ENCODE measurements around the gene STAM. TPM values are rescaled to one million over a fixed set of nuclear protein-coding genes. Genes with fewer than 3 reads are reported as not detected.

Gene STAM
- total RNA-seq, 1 donor from 2014 or later: 28.7 TPM

GRCh38 chr10:17751781-17752445, 108.0 kb downstream of the STAM start, which contains the start of gene TMEM236:
TMEM236 (plus strand) TSS chr10:17752201; CDS start chr10:17752296, 95 bp downstream.
- POLR2A ChIA-PET: no interaction called here
- H3K9me3 Mint-ChIP-seq: no peaks in the 10 kb centered on the region
- H3K4me1 Mint-ChIP-seq: peaks cover 4% of the 10 kb centered on the region
- intact Hi-C loops (cut with micrococcal nuclease): no loop called here
- no peaks in the 10 kb centered on the region for H3K27me3 Mint-ChIP-seq
- CTCF ChIA-PET: no interaction called here
- no peaks in the 10 kb centered on the region for H3K36me3 Mint-ChIP-seq (ENCODE audit: low read depth)
- DNase-seq (no peak), ATAC-seq (ENCODE audit: low read depth) (no peak)
- H3K27ac Mint-ChIP-seq: no peak within 1 kb of the TSS
- no peak for TF ChIP-seq CTCF (IDR thresholded peaks at IDR 0.05)
- H3K4me3 Mint-ChIP-seq: no peak within 1 kb of the TSS

GRCh38 chr10:17756557-17757217, 112.7 kb downstream of the STAM start:
- Mint-ChIP-seq H3K27ac (no peak overlapping the region), H3K4me3 (peak overlapping the region; percentile 38), H3K4me1 (peaks cover 6% of the 10 kb centered on the region), H3K9me3 (peaks cover 3% of the 10 kb centered on the region), H3K36me3 (ENCODE audit: low read depth) (no peaks in the 10 kb centered on the region), H3K27me3 (no peaks in the 10 kb centered on the region)
- DNase-seq: no peak
- POLR2A ChIA-PET: no interaction called here
- TF ChIP-seq CTCF (IDR thresholded peaks at IDR 0.05): no peak
- ATAC-seq (ENCODE audit: low read depth): peak; percentile 45
- CTCF ChIA-PET: no interaction called here
- intact Hi-C loops (cut with micrococcal nuclease): no loop called here

GRCh38 chr10:17758200-17758599, 114.2 kb downstream of the STAM start:
- ChIA-PET CTCF (no interaction called here), POLR2A (no interaction called here)
- intact Hi-C loops (cut with micrococcal nuclease): no loop called here
- no peak for ATAC-seq (ENCODE audit: low read depth)
- Mint-ChIP-seq H3K27me3 (no peaks in the 10 kb centered on the region), H3K27ac (no peak overlapping the region), H3K36me3 (ENCODE audit: low read depth) (no peaks in the 10 kb centered on the region), H3K4me1 (peaks cover 6% of the 10 kb centered on the region), H3K4me3 (no peak overlapping the region), H3K9me3 (peaks cover 3% of the 10 kb centered on the region)
- no peak for TF ChIP-seq CTCF (IDR thresholded peaks at IDR 0.05)
- no peak for DNase-seq

GRCh38 chr10:17758896-17759295, 114.9 kb downstream of the STAM start:
- POLR2A ChIA-PET: no interaction called here
- Mint-ChIP-seq H3K9me3 (peaks cover 3% of the 10 kb centered on the region), H3K36me3 (ENCODE audit: low read depth) (no peaks in the 10 kb centered on the region), H3K4me3 (no peak overlapping the region), H3K27ac (no peak overlapping the region), H3K4me1 (peaks cover 6% of the 10 kb centered on the region), H3K27me3 (no peaks in the 10 kb centered on the region)
- CTCF ChIA-PET: no interaction called here
- intact Hi-C loops (cut with micrococcal nuclease): no loop called here
- DNase-seq (no peak), ATAC-seq (ENCODE audit: low read depth) (no peak)
- no peak for TF ChIP-seq CTCF (IDR thresholded peaks at IDR 0.05)

- ChIA-PET CTCF (no interaction called here), POLR2A (no interaction called here)
- no peak for ATAC-seq (ENCODE audit: low read depth)
These were observed 120.2 kb downstream of the STAM start for GRCh38 chr10:17764142-17764541.

More at GRCh38 chr10:17764142-17764541, 120.2 kb downstream of the STAM start:
- peaks cover 3% of the 10 kb centered on the region for H3K9me3 Mint-ChIP-seq
- no peaks in the 10 kb centered on the region for H3K36me3 Mint-ChIP-seq (ENCODE audit: low read depth)
- no peak for DNase-seq
- no peak for TF ChIP-seq CTCF (IDR thresholded peaks at IDR 0.05)
- H3K4me1 Mint-ChIP-seq: no peaks in the 10 kb centered on the region
- intact Hi-C loops (cut with micrococcal nuclease): no loop called here
- H3K27ac Mint-ChIP-seq: no peak overlapping the region
- H3K27me3 Mint-ChIP-seq: no peaks in the 10 kb centered on the region
- H3K4me3 Mint-ChIP-seq: no peak overlapping the region
